GM18502 (cell line): Measurements from ENCODE around the gene C10orf67.
"Not testable (repeated sequence)": the region's sequence is repeated elsewhere in the genome, so short reads cannot be mapped to it uniquely, and the experiment has no call there.

Experiments used
- ATAC-seq: cut with Tn5 transposase; IDR thresholded peaks from one replicate; pipeline ENCODE4 v1.9.1; 2021; ENCODE audit warnings: mild to moderate bottlenecking; ENCODE audit not compliant: unreplicated experiment, poor library complexity

Gene C10orf67

GRCh38 chr10:23281044-23281433 is 63.6 kb downstream of the C10orf67 start:
- no peak for ATAC-seq

- ATAC-seq = no peak
These were observed 64.1 kb downstream of the C10orf67 start for GRCh38 chr10:23280419-23281043.

- no peak for ATAC-seq
These were observed 69.2 kb downstream of the C10orf67 start for GRCh38 chr10:23275355-23275754.

DNA sequence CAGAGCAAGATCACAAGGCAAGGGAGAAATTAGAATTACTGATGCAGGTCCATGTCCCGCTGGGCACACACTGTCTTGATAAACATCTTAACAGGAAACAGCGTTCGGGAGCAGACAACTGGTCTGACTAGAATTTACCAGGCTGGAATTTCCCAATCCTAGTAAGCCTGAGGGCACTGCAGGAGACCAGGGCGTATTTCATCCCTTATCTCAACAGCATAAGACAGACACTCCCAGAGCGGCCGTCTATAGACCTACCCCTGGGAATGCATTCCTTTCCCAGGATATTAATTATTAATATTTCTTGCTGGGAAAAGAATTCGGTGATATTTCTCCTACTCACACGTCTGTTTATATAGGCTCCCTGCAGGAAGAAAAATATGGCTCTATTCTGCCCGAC is 70.4 kb downstream of the C10orf67 start:
- ATAC-seq = not testable (repeated sequence)

DNA sequence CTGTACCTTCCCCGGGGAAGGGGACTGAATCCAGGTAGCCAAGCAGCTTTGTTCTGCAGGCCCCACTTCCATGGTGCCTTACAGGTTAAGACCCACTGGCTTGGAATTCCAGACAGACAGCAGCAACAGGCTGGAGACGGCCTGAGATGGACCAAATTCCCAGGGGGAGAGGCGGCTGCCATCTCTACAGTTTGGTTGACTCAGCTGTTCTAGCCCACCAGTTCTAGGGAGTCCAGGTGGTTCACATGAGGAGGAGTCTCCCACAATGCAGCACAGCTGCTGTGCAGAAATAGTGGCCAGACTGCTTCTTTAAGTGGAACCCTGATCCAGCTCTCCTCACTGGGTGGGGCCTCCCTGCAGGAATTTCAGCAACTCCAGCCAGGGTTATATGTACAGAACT is 74.1 kb downstream of the C10orf67 start:
- ATAC-seq = no peak

DNA sequence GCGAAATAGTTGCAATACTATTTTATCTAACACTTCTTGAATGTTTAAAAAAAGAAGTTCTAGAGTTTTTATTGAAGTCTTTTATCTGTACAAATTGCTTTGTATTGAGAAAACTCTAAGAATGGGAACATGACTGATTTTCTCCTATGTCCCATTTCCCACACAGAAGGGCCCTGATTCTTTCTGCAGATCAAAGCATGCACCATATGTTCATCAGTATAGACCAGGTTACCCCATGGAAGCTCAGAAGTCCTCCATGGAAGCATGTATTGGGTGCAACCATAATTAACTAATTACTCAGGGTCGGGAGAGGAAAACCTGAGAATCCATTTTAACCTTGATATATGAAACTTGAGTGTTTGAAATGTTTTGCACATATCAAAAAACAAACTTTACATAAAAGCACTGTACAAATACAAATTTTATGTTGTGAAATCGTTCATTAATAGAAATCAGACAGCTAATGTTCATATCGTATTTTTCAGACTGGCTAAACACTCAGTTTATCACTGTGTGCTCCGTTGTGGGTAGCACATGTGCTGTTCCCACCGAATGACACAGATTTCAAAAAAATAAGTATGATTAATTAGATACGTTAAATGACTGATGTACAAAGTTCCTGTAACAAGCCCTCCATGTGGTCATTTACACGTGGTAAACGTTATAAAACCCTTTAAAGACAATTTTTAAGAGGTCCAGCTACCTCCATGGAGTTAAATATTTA is 81.0 kb downstream of the C10orf67 start:
- no peak for ATAC-seq

GRCh38 chr10:23262928-23263327 is 81.7 kb downstream of the C10orf67 start:
- no peak for ATAC-seq

DNA sequence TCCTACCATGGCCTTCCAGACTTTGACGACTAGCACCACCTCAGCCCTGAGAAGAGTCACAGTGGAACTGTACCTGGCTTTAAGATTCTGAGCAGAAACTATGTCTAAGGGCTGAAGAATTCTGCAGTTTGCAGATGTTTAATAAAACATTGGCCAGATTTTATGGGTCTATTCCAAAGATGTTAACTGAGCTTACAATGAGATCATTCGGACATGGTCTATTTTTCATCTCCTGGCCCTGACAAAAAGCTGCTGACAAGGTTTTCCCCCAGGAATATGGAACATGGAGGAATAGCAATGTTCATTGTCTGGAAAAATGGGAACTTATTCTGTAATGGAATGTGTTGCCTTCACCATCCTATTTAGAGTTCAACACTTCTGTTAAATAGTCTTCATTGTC is 86.1 kb downstream of the C10orf67 start:
- ATAC-seq = no peak

DNA sequence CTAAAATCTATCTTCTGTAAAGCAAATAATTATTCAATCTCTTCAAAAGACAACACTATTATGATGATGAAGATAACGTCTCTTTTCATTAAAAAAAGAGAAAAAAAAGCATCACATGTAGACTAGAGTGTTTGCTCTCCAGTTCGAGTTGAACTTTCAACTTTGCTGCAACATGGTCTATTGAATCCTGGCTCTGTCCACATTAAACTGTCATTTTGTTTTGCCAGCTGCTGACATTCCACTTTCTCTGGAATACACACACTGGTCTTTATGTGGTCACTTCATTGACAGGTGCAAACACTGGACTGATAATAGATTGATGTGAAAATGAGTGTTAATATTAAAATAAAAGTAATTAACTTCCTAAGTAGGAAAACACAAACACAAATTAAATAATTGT is 90.8 kb downstream of the C10orf67 start:
- no peak for ATAC-seq

GRCh38 chr10:23252859-23253258 is 91.7 kb downstream of the C10orf67 start:
- ATAC-seq = not testable (repeated sequence)

DNA sequence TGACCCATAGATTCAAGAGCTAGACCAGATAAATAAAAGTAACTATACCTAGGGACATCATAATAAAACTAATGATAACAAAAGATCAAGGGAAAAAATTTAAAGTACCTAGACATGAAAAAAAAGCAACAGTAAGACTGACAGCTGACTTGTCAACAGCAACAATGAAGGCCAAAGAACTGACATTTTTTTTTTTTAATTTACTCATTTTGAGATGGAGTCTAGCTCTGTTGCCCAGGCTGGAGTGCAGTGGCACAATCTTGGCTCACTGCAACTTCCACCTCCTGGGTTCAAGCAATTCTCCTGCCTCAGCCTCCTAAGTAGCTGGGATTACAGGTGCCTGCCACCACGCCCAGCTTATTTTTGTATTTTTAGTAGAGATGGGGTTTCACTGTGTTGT is 102.8 kb downstream of the C10orf67 start:
- ATAC-seq = not testable (repeated sequence)

- ATAC-seq = no peak
These were observed 106.6 kb downstream of the C10orf67 start for GRCh38 chr10:23238015-23238414.

DNA sequence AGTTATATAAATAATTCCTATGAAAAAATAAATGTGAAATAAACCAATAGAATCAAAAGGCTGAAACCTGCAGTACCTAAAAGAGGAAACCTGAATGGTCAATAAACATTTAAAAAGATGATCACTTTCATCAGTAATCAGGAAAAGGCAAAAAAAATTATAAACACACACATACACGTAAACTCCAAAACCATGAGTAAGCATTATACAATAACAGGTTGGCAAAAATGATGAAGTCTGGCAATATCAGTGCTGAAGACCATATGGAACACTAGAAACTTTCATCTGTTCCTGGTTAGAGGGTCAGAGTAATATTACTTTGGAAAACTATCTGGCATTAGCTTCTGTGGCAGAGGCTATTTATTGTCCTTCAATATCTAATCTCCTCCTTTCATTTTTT is 114.0 kb downstream of the C10orf67 start:
- ATAC-seq = no peak

DNA sequence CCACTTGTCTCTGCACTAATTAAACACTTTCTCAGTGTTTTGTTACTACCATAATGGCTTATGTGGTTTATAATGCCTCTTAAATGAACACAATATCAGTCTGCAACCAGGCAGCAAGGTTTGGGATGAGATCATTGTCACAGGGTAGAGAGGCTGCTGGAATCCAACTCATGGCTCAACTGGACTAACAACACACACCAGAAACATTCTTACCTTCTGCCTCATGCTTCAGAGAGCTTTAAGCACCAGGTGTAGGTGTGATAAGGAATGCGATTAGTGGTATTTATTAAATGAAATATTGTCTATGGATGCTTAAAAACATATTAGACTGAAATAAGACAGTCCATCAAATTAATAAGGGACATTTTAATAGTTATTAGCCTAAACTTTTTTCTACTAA is 127.1 kb downstream of the C10orf67 start:
- no peak for ATAC-seq

GRCh38 chr10:23205972-23206642 is 138.5 kb downstream of the C10orf67 start:
- ATAC-seq = no peak

DNA sequence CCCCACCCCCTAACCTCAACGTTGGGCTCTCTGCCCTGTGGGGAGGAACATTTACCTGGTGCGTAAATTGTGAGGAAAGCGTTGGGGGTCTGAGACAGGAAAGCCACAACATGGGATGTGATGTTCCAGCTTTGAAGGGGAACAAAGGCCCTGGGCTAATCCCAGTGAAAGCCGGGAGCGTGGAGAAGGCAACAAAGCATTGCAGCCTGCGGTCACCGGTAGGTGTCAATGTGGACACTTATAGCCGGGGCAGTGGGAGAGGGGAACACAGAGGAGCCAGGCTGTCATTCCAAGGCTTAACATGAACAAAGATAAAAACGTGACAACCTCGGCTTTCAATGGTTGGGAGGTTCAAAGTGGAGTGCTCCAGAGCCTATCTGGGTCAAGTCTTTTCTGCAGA is 139.8 kb downstream of the C10orf67 start:
- ATAC-seq = no peak

GRCh38 chr10:23203369-23204325 is 140.9 kb downstream of the C10orf67 start:
- no peak for ATAC-seq

DNA sequence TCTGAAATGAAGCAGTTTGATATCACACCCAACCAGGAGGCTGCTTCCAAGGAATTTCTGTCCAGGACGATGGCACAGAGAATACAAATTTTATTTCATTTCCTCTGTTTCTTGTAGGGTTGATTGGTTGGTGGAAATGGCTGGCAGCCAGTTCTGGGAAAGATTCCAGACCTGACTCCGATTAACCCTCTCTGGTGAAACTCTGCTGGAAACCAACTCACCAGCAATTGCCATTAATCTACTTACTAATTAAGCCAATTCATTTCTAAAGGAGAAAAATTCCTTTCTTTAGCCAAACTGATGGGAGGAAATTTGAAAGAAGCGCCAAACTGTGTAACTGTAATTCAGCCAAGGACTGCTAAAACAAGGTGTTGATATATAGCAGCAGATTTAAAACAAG is 141.8 kb downstream of the C10orf67 start:
- no peak for ATAC-seq

- ATAC-seq = no peak
These were observed 142.8 kb downstream of the C10orf67 start for GRCh38 chr10:23201837-23202236.

GRCh38 chr10:23200997-23201652 is 143.5 kb downstream of the C10orf67 start:
- ATAC-seq = no peak
